SU-DHL-6 (cell line): ENCODE results near the gene TPRKB.

Source experiments
- H2AFZ ChIP-seq: fragments of 200-600 bp; sonication (generic); 2 replicates; pipeline ENCODE4 v1.6.1; 2014; ENCODE audit warnings: low read depth, mild to moderate bottlenecking, moderate library complexity, mixed read lengths, antibody characterized with exemption, low read length; ENCODE audit not compliant: severe bottlenecking
- H3F3A ChIP-seq: fragments of 200-600 bp; shearing (Covaris generic); 2 replicates; pipeline ENCODE4 v1.6.0; 2016; ENCODE audit warnings: antibody characterized with exemption, mild to moderate bottlenecking; ENCODE audit not compliant: insufficient read depth
- H3K27ac ChIP-seq: fragments of 200-600 bp; sonication (generic); 2 replicates; pipeline ENCODE4 v1.5.1; 2016; ENCODE audit warnings: low read depth, mild to moderate bottlenecking, low read length, moderate library complexity, mixed read lengths
- H3K27me3 ChIP-seq: fragments of 200-600 bp; sonication (generic), shearing (Covaris generic); 2 replicates; pipeline ENCODE4 v1.6.0; 2014; ENCODE audit warnings: mild to moderate bottlenecking, low read length
- H3K36me3 ChIP-seq: fragments of 200-600 bp; sonication (generic); 2 replicates; pipeline ENCODE4 v1.6.1; 2014; ENCODE audit warnings: mild to moderate bottlenecking, low read length, mixed read lengths
- H3K4me2 ChIP-seq: fragments of 300-600, 200-600 bp; shearing (Covaris generic), sonication (generic); 2 replicates; pipeline ENCODE4 v1.6.0; 2014; ENCODE audit warnings: low read length, low read depth, mild to moderate bottlenecking; ENCODE audit not compliant: poor library complexity, severe bottlenecking
- H3K4me3 ChIP-seq: fragments of 200-600 bp; sonication (generic); 2 replicates; pipeline ENCODE4 v1.5.1; 2014; ENCODE audit warnings: antibody characterized with exemption, low read length, mild to moderate bottlenecking, mixed read lengths; ENCODE audit not compliant: insufficient read depth, poor library complexity, severe bottlenecking
- H3K79me2 ChIP-seq: fragments of 200-600 bp; sonication (generic); 2 replicates; pipeline ENCODE4 v1.6.1; 2014; ENCODE audit warnings: mild to moderate bottlenecking, low read length, moderate library complexity; ENCODE audit not compliant: insufficient read depth
- H3K9ac ChIP-seq: fragments of 200-600 bp; sonication (generic); 2 replicates; pipeline ENCODE4 v1.7.0; 2014; ENCODE audit warnings: mild to moderate bottlenecking, low read length
- H3K9me2 ChIP-seq: fragments of 200-600 bp; sonication (generic); replicated peaks from 2 replicates; pipeline ENCODE4 v1.6.1; 2014; ENCODE audit warnings: low read length; ENCODE audit not compliant: insufficient read depth
- H3K9me3 ChIP-seq: fragments of 200-600 bp; sonication (generic); 2 replicates; pipeline ENCODE4 v1.6.1; 2014; ENCODE audit warnings: low read length, mixed read lengths; ENCODE audit not compliant: insufficient read depth
- H4K20me1 ChIP-seq: fragments of 200-600 bp; sonication (generic); 2 replicates; pipeline ENCODE4 v1.6.1; 2014; ENCODE audit warnings: low read depth, mild to moderate bottlenecking, antibody characterized with exemption, low read length, moderate library complexity, mixed read lengths
- CTCF ChIP-seq: fragments of 200-600 bp; sonication (generic); IDR thresholded peaks from one replicate; pipeline ENCODE4 v1.5.1; 2017; ENCODE audit warnings: antibody characterized with exemption, mild to moderate bottlenecking, low read length, moderate library complexity; ENCODE audit not compliant: insufficient read depth, poor library complexity, severe bottlenecking
- EZH2phosphoT487 ChIP-seq: fragments of 200-600 bp; sonication (generic), shearing (Covaris generic); conservative IDR thresholded peaks from 2 replicates; pipeline ENCODE4 v1.6.1; 2018; ENCODE audit warnings: mild to moderate bottlenecking, antibody characterized with exemption, low read length, moderate library complexity, mixed read lengths

TPRKB gene

GRCh38 chr2:73700661-73701447 lies 36.3 kb downstream of the TPRKB start:
- Histone ChIP-seq H3F3A (no peaks in the 10 kb centered on the region), H3K9ac (no peak overlapping the region), H3K36me3 (no peaks in the 10 kb centered on the region), H3K4me2 (no peak overlapping the region), H3K79me2 (no peaks in the 10 kb centered on the region), H4K20me1 (no peaks in the 10 kb centered on the region), H3K4me3 (no peak overlapping the region), H3K9me2 (no peaks in the 10 kb centered on the region), H3K27ac (no peak overlapping the region), H2AFZ (no peak overlapping the region), H3K27me3 (no peaks in the 10 kb centered on the region), H3K9me3 (peaks cover 10% of the 10 kb centered on the region; the same call in 1 of the 2 replicates)
- no peak for TF ChIP-seq CTCF
- TF ChIP-seq EZH2phosphoT487, result no peak

DNA sequence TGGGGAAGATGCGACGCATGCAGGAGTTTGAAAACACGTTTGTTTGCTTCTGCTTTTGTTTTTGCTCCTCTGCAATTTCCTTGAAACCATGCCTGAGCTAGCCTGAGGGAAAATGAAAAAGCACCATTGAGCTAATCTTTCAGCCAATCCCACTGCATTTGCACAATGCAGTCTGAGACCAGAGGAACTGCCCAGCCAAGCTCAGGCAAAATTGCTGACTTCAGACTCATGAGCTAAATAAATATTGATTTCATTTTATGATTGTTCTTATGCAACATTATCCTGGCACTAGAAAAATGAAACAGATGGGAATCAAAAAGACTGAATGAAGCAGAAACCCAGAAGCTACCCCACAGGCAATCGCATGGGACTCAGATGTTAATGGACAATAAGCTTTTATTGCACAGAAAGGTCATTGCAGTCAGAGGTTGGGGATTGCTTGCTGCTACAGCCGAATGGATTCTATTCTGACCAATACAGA lies 37.0 kb downstream of the TPRKB start:
- no peaks in the 10 kb centered on the region for H3K27me3 ChIP-seq
- no peaks in the 10 kb centered on the region for H3K79me2 ChIP-seq
- H4K20me1 ChIP-seq, result no peaks in the 10 kb centered on the region
- H3K4me3 ChIP-seq, result no peak overlapping the region
- no peak overlapping the region for H3K4me2 ChIP-seq
- H3K9me2 ChIP-seq, result no peaks in the 10 kb centered on the region
- peaks cover 10% of the 10 kb centered on the region; the same call in 1 of the 2 replicates for H3K9me3 ChIP-seq
- H3K9ac ChIP-seq, result no peak overlapping the region
- TF ChIP-seq CTCF, result no peak
- TF ChIP-seq EZH2phosphoT487, result no peak
- no peak overlapping the region for H3K27ac ChIP-seq
- H2AFZ ChIP-seq, result no peak overlapping the region
- H3K36me3 ChIP-seq, result no peaks in the 10 kb centered on the region
- no peaks in the 10 kb centered on the region for H3F3A ChIP-seq

DNA sequence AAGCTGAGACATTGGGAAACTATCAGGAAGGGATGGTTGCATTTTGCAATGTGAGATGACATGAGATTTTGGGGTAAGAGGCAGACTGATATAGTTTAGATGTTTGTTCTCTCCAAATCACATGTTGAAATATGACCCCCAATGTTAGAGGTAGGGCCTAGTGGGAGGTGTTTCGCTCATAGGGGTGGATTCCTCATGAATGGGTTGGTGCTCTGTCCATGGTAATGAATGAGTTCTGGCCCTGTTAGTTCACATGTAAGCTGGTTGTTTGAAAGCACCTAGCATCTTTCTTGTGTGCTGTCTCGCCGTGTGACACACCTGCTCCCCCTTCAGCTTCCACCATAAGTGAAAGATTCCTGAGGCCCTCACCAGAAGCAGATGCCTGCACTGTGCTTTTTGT lies 37.7 kb downstream of the TPRKB start:
- H3K4me2 ChIP-seq, result no peak overlapping the region
- no peak overlapping the region for H3K27ac ChIP-seq
- H3K27me3 ChIP-seq, result no peaks in the 10 kb centered on the region
- no peaks in the 10 kb centered on the region for H3F3A ChIP-seq
- TF ChIP-seq EZH2phosphoT487 (no peak), CTCF (no peak)
- no peaks in the 10 kb centered on the region for H3K79me2 ChIP-seq
- no peak overlapping the region for H3K9ac ChIP-seq
- H3K4me3 ChIP-seq, result no peak overlapping the region
- H2AFZ ChIP-seq, result no peak overlapping the region
- no peaks in the 10 kb centered on the region for H3K9me2 ChIP-seq
- H3K9me3 ChIP-seq, result peaks cover 10% of the 10 kb centered on the region; the same call in 1 of the 2 replicates
- H4K20me1 ChIP-seq, result no peaks in the 10 kb centered on the region
- no peaks in the 10 kb centered on the region for H3K36me3 ChIP-seq
